ENCODE results near the gene CEP112.
"Not testable (repeated sequence)": the region's sequence is repeated elsewhere in the genome, so short reads cannot be mapped to it uniquely, and the experiment has no call there.

CEP112 gene

GRCh38 chr17:65688307-65688706 lies 503.6 kb downstream of the CEP112 start:
- DNase-seq (ENCODE audit: low read depth in 2 of 2) = no peak

DNA sequence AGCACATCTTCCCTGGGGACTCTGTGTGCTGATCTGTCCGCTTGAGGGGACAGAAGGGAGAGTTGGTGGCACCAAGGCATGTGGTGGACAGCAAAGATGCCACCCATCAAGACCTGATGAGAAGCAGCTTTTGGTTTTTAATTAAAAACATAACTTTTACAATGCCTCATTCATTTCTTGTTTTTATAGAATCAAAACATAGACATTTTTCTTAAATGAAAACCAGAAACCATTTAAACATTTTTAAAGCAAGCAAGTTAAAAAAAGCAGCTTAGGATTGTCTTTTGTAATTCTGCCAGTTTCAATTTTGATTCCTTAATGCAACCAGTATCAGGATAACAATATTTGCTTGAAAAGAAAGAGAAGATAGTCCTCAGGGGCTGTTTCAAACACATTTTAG lies 506.8 kb downstream of the CEP112 start:
- DNase-seq (ENCODE audit: low read depth in 2 of 2) = no peak

DNA sequence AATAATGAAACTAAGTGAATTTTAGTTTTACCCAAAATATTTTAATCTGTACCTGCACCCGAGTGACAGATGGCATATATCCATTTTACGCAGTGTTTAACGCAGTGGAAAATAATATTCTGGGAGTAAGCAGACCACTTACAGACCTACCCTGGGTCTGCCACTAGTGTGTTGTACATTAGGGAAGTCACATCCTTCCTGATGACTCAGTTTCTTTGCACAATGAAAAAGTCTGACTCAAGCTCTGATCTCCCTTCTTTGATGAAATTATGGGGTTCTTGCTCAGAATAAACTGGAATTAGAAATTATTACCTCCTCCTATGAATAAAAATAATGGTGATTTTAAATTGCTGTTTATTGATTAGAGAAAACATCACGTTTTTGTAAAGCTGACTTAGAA lies 507.3 kb downstream of the CEP112 start:
- no peak for DNase-seq (ENCODE audit: low read depth in 2 of 2)

GRCh38 chr17:65683428-65683827 lies 508.5 kb downstream of the CEP112 start:
- DNase-seq (ENCODE audit: low read depth in 2 of 2) = no peak

- not testable (repeated sequence) for DNase-seq (ENCODE audit: low read depth in 2 of 2)
Measured at GRCh38 chr17:65681763-65682162, 510.2 kb downstream of the CEP112 start.

- DNase-seq (ENCODE audit: low read depth in 2 of 2) = no peak
Measured at GRCh38 chr17:65679165-65679845, 512.6 kb downstream of the CEP112 start.

GRCh38 chr17:65678546-65678945 lies 513.4 kb downstream of the CEP112 start:
- DNase-seq (ENCODE audit: low read depth in 2 of 2) = no peak

- DNase-seq (ENCODE audit: low read depth in 2 of 2) = no peak
Measured at GRCh38 chr17:65677932-65678331, 514.0 kb downstream of the CEP112 start.

GRCh38 chr17:65674246-65675045 lies 517.5 kb downstream of the CEP112 start:
- DNase-seq (ENCODE audit: low read depth in 2 of 2) = no peak

- DNase-seq (ENCODE audit: low read depth in 2 of 2) = no peak
Measured at GRCh38 chr17:65670667-65671371, 521.1 kb downstream of the CEP112 start.

- no peak for DNase-seq (ENCODE audit: low read depth in 2 of 2)
Measured at GRCh38 chr17:65668211-65668610, 523.7 kb downstream of the CEP112 start.

DNA sequence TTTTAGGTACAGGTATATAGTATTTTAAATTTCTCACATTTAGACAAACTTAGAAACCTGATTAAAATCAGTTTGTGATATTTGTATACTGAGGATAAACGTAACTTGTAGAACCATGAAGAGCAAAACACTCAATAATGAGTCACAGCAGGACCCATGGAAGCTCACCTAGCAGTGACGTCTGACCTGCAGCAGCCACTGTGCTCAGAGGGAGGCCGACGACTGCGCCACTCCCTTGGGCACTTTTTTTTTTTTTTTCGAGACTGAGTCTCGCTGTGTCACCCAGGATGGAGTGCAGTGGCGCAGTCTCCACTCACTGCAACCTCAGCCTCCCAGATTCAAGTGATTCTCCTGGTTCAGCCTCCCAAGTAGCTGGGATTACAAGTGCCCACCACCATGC lies 524.3 kb downstream of the CEP112 start:
- DNase-seq (ENCODE audit: low read depth in 2 of 2) = no peak

DNA sequence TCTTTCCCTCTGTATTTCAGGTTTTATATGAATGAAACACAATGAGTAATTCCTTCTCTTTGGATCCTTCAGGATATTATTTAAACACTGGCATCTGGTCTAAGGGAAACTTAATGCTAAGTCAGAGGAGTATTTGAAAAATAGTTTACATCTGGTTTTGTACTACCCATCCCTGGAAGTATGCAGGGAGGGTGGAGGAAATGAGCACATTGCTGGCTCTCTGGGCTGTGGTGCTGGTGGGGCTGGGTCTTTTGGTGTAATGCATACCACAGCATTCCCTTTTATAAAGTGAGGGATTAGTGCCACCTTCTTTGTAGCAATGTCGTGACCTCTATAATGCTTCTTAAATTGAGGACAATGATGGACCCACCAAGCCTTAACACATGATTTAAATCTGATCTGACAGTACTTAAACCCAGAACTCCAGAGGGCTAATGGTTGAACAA lies 525.0 kb downstream of the CEP112 start:
- no peak for DNase-seq (ENCODE audit: low read depth in 2 of 2)

GRCh38 chr17:65665966-65666365 lies 526.0 kb downstream of the CEP112 start:
- no peak for DNase-seq (ENCODE audit: low read depth in 2 of 2)

- DNase-seq (ENCODE audit: low read depth in 2 of 2) = no peak
Measured at GRCh38 chr17:65664696-65665095, 527.2 kb downstream of the CEP112 start.

GRCh38 chr17:65664266-65664665 lies 527.7 kb downstream of the CEP112 start:
- no peak for DNase-seq (ENCODE audit: low read depth in 2 of 2)

DNA sequence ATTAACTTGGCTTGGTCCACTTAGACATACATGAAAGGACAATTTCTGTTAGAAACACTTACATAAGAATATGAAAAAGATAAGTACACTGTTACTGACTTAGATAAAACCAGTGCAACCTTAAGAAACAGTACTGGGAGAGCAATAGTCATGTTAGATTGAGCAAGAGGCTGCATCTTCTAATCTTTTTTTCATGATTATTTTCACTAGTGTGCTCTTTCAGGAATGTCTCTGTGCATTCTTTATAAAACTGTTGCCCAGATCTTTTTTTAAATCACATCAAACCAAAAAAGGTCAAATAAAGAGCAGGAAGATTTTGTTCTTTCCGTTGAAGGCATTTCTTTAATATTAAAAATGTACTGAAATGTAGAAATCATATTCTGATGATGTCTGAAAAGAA lies 529.7 kb downstream of the CEP112 start:
- DNase-seq (ENCODE audit: low read depth in 2 of 2) = no peak

DNA sequence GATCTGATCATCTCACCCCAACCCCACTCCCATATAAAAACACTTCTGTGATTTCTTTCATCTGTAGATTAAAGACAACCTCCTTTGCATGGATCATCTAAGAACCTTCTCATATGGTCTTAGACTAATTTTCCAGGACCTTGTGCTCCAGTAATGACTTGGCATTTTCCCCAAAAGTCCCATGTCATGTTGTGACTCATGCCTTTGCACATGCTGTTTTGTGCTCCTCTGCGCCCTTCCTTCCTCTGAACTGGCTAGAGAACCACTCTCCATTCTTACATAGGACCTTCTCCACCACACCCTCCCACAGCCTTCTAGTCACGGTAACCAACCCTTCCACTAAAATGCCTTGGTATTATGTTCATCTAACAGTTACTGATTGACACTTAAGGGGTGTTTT lies 531.0 kb downstream of the CEP112 start:
- DNase-seq (ENCODE audit: low read depth in 2 of 2) = no peak

GRCh38 chr17:65660078-65660477 lies 531.9 kb downstream of the CEP112 start:
- no peak for DNase-seq (ENCODE audit: low read depth in 2 of 2)

GRCh38 chr17:65659512-65659911 lies 532.4 kb downstream of the CEP112 start:
- no peak for DNase-seq (ENCODE audit: low read depth in 2 of 2)

- no peak for DNase-seq (ENCODE audit: low read depth in 2 of 2)
Measured at GRCh38 chr17:65657251-65657828, 534.6 kb downstream of the CEP112 start.

All from stimulated activated CD8-positive, alpha-beta memory T cell treated with anti-CD3 and anti-CD28 coated beads, Interleukin-15, amount 100 ng/mL, for 48 hours (primary cell).